HG03571 (cell line): ENCODE measurements around the gene EID2.

Experiments
- ATAC-seq: cut with Tn5 transposase; IDR thresholded peaks from one replicate; pipeline ENCODE4 v1.9.1; 2021; ENCODE audit not compliant: unreplicated experiment

The EID2 gene

GRCh38 chr19:39539518-39540332 is at the start of gene EID2:
EID2 (minus strand) TSS chr19:39540161; CDS start chr19:39540079, 82 bp downstream.
- peak; percentile 67 for ATAC-seq

- ATAC-seq, result no peak
These were observed 48.1 kb upstream of the EID2 start for GRCh38 chr19:39588066-39588465.

- ATAC-seq, result no peak
These were observed 47.5 kb upstream of the EID2 start for GRCh38 chr19:39587496-39587895.

- no peak for ATAC-seq
These were observed 43.1 kb upstream of the EID2 start for GRCh38 chr19:39582891-39583625.

GRCh38 chr19:39582442-39582841 is 42.5 kb upstream of the EID2 start:
- ATAC-seq, result no peak

GRCh38 chr19:39568604-39569003 is 28.6 kb upstream of the EID2 start:
- no peak for ATAC-seq

GRCh38 chr19:39566064-39566463 is 26.1 kb upstream of the EID2 start:
- no peak for ATAC-seq

- ATAC-seq, result no peak
These were observed 23.4 kb upstream of the EID2 start for GRCh38 chr19:39563408-39563807.

- no peak for ATAC-seq
These were observed 18.7 kb upstream of the EID2 start for GRCh38 chr19:39558624-39559117.

- no peak for ATAC-seq
These were observed 18.1 kb upstream of the EID2 start for GRCh38 chr19:39557811-39558623.

- ATAC-seq, result no peak
These were observed 15.9 kb upstream of the EID2 start for GRCh38 chr19:39555883-39556282.

GRCh38 chr19:39554701-39555311 is 14.8 kb upstream of the EID2 start:
- ATAC-seq, result no peak

- no peak for ATAC-seq
These were observed 13.2 kb upstream of the EID2 start for GRCh38 chr19:39553082-39553652.

- ATAC-seq, result no peak
These were observed 10.2 kb upstream of the EID2 start for GRCh38 chr19:39550197-39550596.

- no peak for ATAC-seq
These were observed 6.6 kb upstream of the EID2 start for GRCh38 chr19:39546599-39546998.

- ATAC-seq, result no peak
These were observed 5.0 kb upstream of the EID2 start for GRCh38 chr19:39544911-39545310.

GRCh38 chr19:39544226-39544903 is 4.4 kb upstream of the EID2 start:
- no peak for ATAC-seq

- no peak for ATAC-seq
These were observed 3.5 kb upstream of the EID2 start for GRCh38 chr19:39543477-39543857.

GRCh38 chr19:39542206-39542605 is 2.2 kb upstream of the EID2 start:
- ATAC-seq, result no peak

GRCh38 chr19:39540333-39540673 is 342 bp upstream of the EID2 start:
- no peak for ATAC-seq
